ENCODE measurements around the gene KANSL1.

The KANSL1 gene

DNA sequence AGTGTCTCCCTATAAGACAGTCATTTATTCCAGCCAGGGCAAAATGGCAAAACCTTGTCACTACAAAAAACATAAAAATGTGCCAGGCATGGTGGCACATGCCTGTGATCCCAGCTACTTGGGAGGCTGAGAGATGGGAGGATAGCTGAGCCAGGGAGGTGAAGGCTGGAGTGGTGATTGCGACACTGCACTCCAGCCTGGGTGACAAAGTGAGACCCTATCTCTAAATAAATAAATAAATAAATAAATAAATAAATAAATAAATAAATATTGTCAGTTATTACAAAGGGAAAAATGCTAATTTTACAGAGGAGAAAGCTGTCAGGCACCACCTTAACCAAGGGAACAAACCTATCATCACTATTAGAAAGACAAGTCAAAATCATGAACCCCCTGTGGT, 118.7 kb downstream of the KANSL1 start:
- no peak for DNase-seq

DNA sequence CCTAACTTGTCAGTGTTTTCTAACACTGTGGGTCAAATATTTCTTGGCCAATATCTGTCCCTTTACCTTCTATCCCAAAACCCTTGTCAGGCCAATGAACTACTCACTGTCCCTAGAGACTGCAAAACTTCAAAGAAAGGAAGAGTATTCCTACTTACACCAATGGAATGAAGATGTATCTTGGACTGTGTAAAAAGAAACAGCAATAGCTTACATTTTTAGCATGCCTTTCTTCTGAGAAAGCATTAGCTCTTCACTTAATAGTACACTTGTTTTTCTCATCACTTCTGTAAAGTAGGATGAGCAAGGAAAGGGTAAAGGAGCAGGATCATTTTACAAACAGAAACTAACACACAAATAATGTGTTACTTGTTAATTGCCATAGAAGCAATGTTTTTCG, 120.2 kb downstream of the KANSL1 start:
- DNase-seq = no peak

DNA sequence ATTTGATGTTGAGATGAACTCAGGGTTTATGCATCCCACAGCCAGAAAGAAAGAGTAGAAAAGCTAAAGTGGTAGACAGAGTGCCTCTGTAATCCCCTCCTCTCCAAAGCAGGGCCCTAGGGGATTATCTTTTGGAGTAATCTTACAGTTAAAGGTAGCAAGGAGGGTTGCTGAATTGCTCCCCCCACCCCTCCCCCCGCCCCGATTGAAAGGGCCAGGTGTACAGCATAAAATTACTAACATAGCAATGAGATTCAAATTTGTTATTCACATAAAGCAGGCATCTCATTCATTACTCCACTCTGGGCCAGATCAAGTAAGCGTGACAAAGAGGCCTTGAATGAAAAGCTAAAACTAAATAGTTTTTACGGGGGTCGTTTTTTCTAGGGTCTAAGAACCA, 121.4 kb downstream of the KANSL1 start:
- no peak for DNase-seq

GRCh38 chr17:46064460-46064859, 128.8 kb downstream of the KANSL1 start:
- no peak for DNase-seq

DNA sequence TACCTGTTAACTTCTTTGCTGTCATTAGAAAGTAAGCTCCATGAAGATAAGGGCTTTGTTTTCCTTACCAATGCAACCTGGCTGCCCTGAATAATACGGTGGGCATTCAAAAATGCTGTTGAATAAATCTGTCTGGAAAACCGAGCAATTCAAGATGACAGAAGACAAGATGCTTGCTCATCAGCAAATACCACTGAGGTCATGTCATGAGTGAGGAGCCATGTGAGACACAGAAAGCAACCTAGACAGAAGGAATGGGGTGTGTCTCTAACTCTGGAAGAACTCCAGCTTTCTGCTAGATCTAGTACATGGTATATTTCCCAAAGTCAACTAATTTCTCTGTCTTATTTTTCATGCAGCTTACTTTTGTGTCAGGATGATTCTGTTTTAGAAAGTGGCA, 130.0 kb downstream of the KANSL1 start:
- no peak for DNase-seq

- DNase-seq = no peak
Observed at GRCh38 chr17:46061435-46061834, 131.8 kb downstream of the KANSL1 start.

DNA sequence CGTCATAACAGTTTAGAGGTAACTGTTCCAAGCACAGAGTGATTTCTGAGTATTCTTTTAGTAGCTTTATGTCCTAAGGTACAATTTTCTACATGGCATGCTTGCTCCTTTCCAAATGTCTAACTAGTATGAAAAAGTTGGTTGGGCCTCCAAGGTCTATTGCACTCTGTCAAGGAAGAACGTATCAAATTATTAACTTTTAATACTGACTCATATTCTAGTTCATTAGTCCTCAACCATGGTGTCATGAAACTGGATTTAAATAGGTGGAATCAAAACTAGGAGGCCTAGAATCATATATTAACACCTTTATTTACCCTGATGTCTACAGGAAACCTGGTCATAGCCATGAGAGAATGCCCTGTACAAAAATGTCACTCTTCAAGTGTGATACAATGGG, 132.8 kb downstream of the KANSL1 start:
- DNase-seq = no peak

DNA sequence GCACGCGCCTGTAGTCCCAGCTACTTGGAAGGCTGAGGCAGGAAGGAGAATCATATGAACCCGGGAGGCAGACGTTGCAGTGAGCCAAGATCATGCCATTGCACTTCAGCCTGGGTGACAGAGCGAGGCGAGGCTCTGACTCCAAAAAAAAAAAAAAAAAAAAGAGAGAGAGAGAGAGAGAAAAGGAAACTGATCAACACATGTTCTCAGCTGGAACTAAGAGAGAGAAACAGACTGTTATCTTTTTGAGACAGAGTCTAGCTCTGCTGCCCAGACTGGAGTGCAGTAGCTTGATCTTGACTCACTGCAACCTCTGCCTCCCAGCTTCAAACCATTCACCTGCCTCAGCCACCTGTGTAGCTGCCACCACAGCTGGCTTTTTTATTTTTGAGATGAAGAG, 133.7 kb downstream of the KANSL1 start:
- no peak for DNase-seq

DNA sequence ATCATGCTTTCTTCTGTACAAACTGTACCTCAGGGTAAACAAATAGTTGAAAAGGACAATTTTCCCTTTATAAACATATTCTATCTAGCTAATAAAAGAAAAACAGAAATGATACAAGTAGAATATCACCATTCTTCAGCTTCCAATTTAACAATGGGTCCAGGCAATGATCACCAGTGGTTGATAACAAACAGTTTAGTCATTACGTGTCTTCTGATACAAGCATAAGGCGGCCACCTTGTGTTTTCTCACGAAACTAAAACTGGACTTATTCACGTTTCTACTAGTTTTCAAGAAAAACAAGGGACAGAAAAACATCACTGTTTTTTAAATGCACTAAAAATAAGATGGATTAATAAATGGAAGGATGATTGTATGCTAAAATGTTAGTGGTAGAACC, 135.9 kb downstream of the KANSL1 start:
- no peak for DNase-seq

GRCh38 chr17:46056800-46057304, 136.4 kb downstream of the KANSL1 start:
- DNase-seq = no peak

DNA sequence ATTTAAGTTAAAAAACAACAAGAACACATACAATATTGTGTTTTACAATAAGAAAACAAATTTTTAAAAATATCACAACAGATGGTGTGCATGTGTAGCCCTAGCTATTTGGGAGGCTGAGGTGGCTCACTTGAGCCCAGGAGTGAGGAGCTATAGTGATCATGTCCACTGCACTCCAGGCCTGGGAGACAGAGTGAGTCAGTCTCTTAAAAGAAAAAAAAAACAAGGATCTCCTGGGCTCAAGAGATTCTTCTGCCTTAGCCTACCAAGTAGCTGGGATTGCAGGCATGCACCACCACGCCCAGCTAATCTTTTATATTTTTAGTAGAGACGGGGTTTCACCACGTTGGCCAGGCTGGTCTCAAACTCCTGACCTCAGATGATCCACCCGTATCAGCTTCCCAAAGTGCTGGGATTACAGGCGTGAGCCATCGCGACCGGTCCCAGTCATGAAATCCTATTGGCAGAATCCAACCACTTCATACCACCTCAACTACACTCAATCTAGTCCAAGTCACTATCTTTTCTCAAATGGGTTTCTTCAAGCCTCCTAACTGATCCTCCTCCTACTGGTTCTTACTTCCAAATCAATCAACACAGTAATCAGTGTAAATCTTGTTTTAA, 139.2 kb downstream of the KANSL1 start:
- DNase-seq = no peak

DNA sequence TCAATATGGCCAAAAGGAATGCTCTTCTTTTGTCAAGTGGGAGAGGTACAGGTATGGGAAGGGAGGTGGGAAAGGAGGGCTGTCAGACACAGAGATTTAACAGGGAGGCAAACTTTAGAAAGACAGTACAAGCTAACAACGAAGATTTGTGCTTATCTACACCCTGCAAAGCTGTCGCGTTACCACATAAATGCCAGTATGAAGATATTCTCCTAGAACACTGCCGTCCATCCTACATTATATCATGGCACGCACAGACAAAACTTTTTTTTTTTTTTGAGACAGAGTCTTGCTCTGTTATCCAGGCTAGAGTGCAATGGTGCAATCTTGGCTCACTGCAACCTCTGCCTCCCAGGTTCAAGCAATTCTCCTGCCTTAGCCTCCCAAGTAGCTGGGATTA, 143.6 kb downstream of the KANSL1 start:
- no peak for DNase-seq

GRCh38 chr17:46047856-46048255, 145.4 kb downstream of the KANSL1 start:
- no peak for DNase-seq

- no peak for DNase-seq
Observed at GRCh38 chr17:46047398-46047797, 145.8 kb downstream of the KANSL1 start.

DNA sequence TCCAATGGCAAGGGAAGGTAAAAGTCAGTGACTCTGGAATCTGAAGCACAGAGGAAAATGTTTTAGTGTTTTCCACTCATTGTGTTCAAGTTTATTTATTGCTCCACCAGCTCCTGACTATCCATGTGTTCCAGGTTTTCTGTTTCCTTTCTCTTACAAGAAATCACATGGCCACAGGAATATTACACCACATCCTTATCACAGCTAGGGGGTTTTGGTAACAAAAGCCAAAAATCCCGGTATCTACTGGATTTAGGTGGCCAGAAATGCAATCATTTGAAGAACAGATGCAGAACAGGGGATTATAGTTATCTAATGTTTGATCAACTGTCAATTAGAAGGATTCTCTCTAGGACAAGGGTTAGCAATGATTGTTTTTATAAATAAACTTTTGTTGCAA, 146.3 kb downstream of the KANSL1 start:
- no peak for DNase-seq

GRCh38 chr17:46045639-46046038, 147.6 kb downstream of the KANSL1 start:
- DNase-seq = no peak

DNA sequence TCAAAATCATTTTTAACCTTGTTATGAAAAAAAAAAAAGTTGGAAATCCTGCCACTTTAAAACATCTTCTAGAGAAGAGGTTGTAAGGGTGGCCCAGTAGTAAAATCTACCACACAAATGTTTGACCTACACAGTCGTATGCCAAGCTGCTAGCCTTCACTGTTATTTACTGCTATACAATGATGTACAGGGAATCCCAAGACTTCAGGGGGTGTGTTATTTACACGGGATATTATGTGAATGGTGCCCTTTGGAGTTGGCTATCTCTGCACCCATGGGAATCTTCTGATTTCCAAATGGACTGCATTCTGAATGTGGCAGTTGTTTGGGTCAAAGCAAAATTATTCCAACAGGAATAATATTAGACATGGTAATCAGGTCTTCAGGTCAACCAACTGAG, 148.2 kb downstream of the KANSL1 start:
- no peak for DNase-seq

- DNase-seq = peak; percentile 38
Observed at GRCh38 chr17:46044286-46044928, 148.8 kb downstream of the KANSL1 start.

- DNase-seq = no peak
Observed at GRCh38 chr17:46043606-46044005, 149.6 kb downstream of the KANSL1 start.

DNA sequence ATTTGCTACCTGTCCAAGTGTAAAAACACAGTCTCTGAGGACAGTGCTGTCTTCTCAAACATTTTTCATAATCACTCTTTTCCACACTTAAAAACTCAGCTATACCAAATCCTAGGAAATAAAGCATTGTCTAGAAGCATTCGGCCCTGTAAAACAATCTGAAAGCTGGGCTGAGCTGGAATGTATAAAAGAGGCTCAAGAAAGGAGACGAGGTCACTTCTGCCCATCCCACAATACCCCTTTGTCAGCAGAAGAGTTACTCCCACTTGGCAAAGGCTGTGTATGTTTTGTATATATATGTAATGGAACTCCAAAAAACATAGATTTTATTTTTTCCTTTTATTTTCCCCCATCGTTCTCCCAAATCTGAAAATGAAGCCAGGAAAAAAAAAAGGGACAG, 150.3 kb downstream of the KANSL1 start:
- no peak for DNase-seq

GRCh38 chr17:46042246-46042645, 151.0 kb downstream of the KANSL1 start:
- no peak for DNase-seq

DNA sequence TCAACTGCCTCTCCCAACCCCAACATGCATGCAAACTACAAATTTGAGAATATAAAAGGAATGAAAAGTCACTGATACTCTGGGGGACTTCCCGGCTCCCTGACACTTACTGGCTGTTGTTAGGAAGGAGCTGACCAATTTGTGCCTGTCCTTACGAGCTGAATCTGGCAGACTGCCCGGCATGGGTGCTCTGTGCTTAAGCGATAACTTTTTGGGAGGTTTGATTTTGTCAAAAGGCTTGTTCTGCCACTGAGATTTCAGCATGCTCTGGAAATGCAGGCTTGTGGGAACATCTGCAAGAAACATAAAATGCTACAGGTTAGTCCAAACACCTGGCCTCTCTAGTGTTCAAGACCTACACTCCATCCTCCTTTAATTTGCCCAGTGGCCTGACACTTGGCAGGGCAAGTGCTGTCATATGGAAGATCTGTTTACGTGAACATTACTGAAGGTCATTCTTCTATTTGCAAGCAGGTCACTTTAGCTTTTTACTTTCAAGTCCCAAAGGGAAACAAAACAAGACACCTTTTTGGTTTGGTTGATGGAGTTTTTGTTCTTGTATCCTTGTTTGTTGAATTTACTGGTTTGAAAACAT, 153.5 kb downstream of the KANSL1 start:
- no peak for DNase-seq

DNA sequence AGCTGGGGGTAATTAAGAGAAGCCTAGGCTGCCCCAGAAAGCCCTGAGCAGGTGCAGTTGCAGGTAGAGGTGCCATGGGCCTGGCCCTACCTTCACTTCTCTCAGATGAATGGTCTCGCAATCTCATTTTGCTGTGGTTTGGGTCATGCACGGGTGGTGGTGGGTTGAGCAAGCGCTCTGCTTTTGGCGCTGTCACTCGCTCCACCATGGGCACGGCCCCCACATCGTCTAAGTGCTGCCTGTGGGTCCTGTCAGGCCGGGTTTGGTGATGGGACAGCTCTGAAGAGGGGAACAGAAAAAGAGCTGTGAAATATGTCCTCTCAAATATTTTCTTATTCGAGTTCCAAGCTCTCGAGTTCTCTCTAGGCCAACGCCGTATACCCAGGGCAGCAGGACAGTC, 154.3 kb downstream of the KANSL1 start:
- no peak for DNase-seq

DNA sequence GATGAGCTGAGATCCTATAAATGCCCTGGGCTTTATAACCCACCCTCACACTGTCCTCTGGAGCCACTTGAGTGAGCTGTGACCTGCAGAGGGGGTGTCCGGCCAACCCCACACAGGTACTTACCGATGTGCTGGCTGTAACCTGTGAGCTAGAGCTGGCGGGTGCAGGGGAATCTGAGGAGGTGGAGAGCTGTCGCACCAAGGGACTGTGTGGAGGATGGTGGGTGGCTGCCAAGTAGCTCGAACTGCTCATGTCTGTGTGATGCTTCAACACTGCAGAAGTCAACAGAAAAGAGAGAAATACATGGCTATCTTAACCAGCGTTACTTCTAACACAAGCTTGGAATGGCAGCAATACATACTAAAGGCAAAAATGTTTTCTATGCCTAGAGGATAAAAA, 154.8 kb downstream of the KANSL1 start:
- no peak for DNase-seq

Measured in activated gamma-delta T cell treated with Interleukin-2 at 50 U/mL for 16 hours (primary cell).